ENCODE measurements around the gene DPM2.

Gene DPM2

DNA sequence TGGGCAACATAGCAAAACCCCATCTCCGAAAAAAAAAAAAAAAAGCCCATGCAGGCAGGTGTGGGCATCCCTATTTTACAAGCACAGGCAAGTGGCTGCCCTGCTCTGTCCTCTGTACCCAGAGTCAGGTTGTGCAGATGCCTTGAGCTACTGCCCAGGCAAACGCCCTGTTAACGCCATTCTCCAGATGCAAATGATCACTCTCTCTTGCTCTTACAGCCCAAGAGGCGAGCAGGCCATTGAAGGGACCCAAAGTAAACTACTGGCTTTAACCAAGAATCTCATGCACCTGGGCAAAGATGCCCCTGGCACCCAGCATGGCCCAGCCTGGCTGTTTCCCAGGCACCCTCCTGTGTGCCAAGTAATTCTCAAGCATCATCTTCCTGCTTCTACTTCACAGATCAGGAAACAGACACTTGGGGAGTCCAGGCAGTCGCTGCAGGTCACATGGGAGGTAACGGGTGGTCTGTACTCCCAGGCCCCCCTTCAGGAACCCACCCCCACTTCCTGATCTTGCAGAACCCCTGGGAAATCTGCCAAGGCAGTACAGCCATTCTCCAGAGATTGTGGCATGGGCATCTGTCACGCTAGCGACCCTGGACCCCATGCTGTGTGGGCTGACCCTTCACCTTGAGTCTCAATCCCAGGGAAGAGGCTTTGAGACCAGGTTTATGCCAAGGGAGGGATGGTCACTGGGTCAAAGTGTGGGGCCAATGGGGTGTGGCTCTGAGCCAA is 28.9 kb upstream of the DPM2 start:
- no peak overlapping the region for H3K4me3 Mint-ChIP-seq
- peaks cover 24% of the 10 kb centered on the region for H3K36me3 Mint-ChIP-seq (ENCODE audit: low read depth)
- peak overlapping the region; percentile 97 for H3K27ac Mint-ChIP-seq
- DNase-seq: no peak
- no peaks in the 10 kb centered on the region for H3K9me3 Mint-ChIP-seq
- H3K27me3 Mint-ChIP-seq: no peaks in the 10 kb centered on the region
- H3K4me1 Mint-ChIP-seq (ENCODE audit: low read depth): peaks cover 100% of the 10 kb centered on the region

GRCh38 chr9:127965953-127966352 is 28.3 kb upstream of the DPM2 start:
- no peak for DNase-seq
- Mint-ChIP-seq H3K36me3 (ENCODE audit: low read depth) (peaks cover 29% of the 10 kb centered on the region), H3K9me3 (no peaks in the 10 kb centered on the region), H3K4me1 (ENCODE audit: low read depth) (peaks cover 100% of the 10 kb centered on the region), H3K4me3 (peak overlapping the region; percentile 68), H3K27ac (peak overlapping the region; percentile 97), H3K27me3 (no peaks in the 10 kb centered on the region)

DNA sequence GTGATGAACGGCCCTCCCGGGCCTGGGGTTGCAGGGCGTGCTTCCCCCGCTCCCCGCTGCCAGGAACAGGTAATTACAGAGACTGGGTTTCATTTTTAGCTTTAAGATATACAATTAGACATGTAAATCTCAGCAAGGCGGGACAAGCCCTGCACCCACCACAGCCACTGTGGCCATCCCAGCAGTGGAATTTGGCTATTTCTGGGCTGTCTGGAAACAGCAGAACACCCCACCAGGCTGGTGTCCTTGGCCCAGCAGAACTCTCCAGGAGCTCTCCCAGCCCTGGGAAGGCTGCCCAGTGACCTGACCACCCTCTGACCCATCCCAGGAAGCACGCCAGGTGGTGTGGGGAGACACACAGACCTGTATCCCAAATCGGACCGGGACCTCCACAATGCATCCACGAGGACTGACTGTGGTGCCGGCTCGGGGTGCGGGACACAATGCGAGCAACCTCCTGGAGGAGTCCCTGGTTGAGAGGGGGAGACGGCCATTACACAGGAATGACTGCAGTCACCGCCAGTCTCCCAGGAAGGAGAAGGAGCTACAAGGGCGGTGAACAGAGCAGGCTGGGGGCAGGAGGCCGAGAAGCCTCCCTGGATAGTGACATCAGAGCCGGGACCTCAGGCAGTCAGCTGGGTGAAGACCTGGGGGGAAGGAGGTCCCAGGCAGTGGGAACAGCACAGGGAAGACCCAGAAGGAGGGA is 25.9 kb upstream of the DPM2 start:
- Mint-ChIP-seq H3K27ac (peak overlapping the region; percentile 97), H3K9me3 (no peaks in the 10 kb centered on the region), H3K27me3 (no peaks in the 10 kb centered on the region), H3K36me3 (ENCODE audit: low read depth) (peaks cover 27% of the 10 kb centered on the region), H3K4me1 (ENCODE audit: low read depth) (peaks cover 100% of the 10 kb centered on the region), H3K4me3 (peak overlapping the region; percentile 30)
- DNase-seq: no peak

DNA sequence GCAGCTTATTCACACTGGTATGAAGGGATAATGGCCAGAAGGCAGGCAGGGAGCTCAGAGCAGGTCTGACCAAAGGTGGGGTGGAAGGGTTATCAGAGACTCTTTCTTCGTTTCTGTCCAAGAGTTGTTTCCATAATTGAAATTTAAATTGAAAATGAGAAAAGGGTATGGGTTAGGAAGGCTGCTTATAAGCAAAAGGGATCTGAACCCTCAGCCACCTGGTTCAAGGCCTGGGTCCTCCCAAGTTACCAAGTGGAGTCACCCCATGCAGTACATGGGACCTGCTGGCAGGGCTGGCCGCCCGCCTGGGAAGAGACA is 25.3 kb upstream of the DPM2 start:
- no peaks in the 10 kb centered on the region for H3K9me3 Mint-ChIP-seq

DNA sequence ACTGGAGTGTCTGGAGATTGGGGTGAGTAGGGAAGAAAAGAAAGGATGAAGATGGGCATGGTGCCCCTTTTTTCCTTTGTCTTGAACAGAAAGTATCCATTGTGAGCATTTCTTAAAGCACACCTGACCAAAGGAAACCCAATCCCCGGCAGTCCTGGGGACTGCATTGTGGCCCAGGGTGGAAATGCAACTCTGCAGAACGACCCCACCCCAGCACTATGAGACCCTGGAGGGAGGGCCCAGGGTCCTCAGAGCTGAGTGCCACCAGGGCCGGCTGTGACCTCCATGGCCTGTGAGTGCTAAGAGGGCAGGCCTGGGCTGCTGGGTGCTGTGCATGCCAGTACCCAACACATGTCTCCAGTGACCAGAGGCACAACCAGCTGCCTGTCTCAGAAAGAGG is 24.6 kb upstream of the DPM2 start:
- H3K27me3 Mint-ChIP-seq: no peaks in the 10 kb centered on the region
- peaks cover 98% of the 10 kb centered on the region for H3K4me1 Mint-ChIP-seq (ENCODE audit: low read depth)
- no peak for DNase-seq
- peaks cover 26% of the 10 kb centered on the region for H3K36me3 Mint-ChIP-seq (ENCODE audit: low read depth)
- peak overlapping the region; percentile 2 for H3K4me3 Mint-ChIP-seq
- H3K9me3 Mint-ChIP-seq: no peaks in the 10 kb centered on the region
- H3K27ac Mint-ChIP-seq: peak overlapping the region; percentile 97

More for the DNA sequence above, 25.3 kb upstream of the DPM2 start:
- Mint-ChIP-seq H3K4me1 (ENCODE audit: low read depth) (peaks cover 98% of the 10 kb centered on the region), H3K27ac (peak overlapping the region; percentile 97), H3K36me3 (ENCODE audit: low read depth) (peaks cover 26% of the 10 kb centered on the region), H3K4me3 (peak overlapping the region; percentile 30), H3K27me3 (no peaks in the 10 kb centered on the region)
- DNase-seq: no peak

DNA sequence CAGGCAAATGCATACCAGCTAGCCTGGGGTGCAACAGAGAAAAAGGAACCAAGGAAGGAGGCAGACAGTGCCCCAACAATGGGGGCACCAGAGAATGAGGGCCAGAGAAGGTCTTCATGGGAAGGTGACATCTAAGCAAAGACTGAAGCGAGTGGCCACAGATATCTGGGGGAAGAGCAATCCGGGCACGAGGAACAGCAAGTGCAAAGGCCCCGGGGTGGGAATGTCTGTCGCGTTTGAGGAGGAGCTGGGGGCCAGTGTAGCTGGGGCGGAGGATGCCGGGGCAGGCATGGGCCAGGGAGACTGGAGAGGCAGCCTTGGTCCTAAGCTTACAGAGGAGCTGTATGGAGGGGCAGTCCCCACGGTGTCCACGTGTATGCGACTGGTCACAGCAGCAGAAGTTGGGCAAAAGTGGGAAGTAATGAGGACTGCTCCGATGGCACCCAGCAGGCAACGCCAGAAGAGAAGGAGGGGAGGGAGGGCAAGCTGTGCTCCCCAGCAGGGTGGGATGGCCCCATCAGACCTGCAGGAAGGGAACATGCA is 24.0 kb upstream of the DPM2 start:
- Mint-ChIP-seq H3K9me3 (no peaks in the 10 kb centered on the region), H3K27me3 (no peaks in the 10 kb centered on the region), H3K4me3 (no peak overlapping the region), H3K27ac (peak overlapping the region; percentile 97), H3K4me1 (ENCODE audit: low read depth) (peaks cover 98% of the 10 kb centered on the region), H3K36me3 (ENCODE audit: low read depth) (peaks cover 26% of the 10 kb centered on the region)
- DNase-seq: no peak

DNA sequence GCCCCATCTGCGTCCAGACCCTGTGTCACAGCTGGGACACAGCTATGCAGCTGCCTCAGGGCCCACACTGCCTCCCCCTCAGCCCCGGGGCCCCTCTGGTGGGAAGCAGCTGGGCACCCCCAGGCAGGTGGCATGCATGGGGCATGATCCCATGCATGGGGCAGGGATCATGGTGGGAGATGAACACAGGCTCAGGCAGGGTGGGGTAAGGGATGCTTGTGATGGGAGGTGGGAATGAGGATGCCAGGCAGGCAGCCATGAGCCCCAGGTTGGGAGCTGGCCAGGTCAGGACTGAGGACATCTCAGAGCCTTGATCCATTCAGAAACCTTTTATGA is 23.5 kb upstream of the DPM2 start:
- Mint-ChIP-seq H3K36me3 (ENCODE audit: low read depth) (peaks cover 26% of the 10 kb centered on the region), H3K27ac (peak overlapping the region; percentile 97), H3K9me3 (no peaks in the 10 kb centered on the region), H3K4me3 (no peak overlapping the region), H3K27me3 (no peaks in the 10 kb centered on the region), H3K4me1 (ENCODE audit: low read depth) (peaks cover 95% of the 10 kb centered on the region)
- DNase-seq: no peak

GRCh38 chr9:127960410-127961154 is 22.9 kb upstream of the DPM2 start:
- peak overlapping the region; percentile 97 for H3K27ac Mint-ChIP-seq
- peaks cover 26% of the 10 kb centered on the region for H3K36me3 Mint-ChIP-seq (ENCODE audit: low read depth)
- peak overlapping the region; percentile 24 for H3K4me3 Mint-ChIP-seq
- peaks cover 95% of the 10 kb centered on the region for H3K4me1 Mint-ChIP-seq (ENCODE audit: low read depth)
- H3K27me3 Mint-ChIP-seq: no peaks in the 10 kb centered on the region
- no peak for DNase-seq
- no peaks in the 10 kb centered on the region for H3K9me3 Mint-ChIP-seq

DNA sequence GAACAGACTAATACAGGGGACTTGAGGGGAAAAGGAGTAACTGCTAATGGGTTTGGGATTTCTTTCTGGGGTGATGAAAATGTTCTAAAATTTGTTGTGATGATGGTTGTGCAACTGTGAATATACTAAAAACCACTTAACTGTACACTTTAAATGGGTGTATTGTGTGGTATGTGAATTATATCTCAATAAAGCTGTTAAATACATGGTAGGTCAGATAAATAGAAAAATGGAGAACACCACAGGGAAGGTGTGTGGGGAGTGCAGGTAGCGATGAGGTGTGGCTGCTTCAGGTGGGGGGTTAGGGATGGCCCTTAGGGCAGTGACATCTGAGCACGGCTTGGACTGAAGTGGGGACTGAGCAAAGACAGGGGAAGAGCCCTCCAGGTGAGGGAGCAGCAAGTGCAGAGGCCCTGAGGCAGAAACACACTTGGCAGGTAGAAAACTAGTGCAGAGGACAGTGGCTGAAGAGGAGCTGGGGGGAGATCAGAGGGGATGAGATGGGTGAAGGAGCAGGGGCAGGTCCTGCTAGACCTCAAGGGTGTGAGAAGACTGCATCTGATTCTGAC is 22.3 kb upstream of the DPM2 start:
- no peak for DNase-seq
- Mint-ChIP-seq H3K9me3 (no peaks in the 10 kb centered on the region), H3K27me3 (no peaks in the 10 kb centered on the region), H3K36me3 (ENCODE audit: low read depth) (peaks cover 24% of the 10 kb centered on the region), H3K4me3 (peak overlapping the region; percentile 24), H3K4me1 (ENCODE audit: low read depth) (peaks cover 95% of the 10 kb centered on the region), H3K27ac (peak overlapping the region; percentile 97)

DNA sequence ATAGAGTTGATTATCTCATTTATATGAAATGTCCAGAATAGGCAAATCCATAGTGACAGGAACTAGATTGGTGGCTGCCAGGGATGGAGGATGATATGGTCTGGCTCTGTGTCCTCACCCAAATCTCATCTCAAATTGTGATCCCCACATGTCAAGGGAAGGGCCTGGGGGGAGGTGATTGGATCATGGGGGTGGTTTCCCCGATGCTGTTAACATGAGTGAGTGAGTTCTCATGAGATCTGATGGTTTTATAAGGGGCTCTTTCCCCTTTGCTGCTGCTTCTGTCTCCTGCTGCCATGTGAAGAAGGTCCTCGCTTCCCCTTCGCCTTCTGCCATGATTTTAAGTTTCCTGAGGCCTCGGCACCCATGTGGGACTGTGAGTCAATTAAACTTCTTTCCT is 21.7 kb upstream of the DPM2 start:
- H3K4me3 Mint-ChIP-seq: peak overlapping the region; percentile 9
- H3K27ac Mint-ChIP-seq: peak overlapping the region; percentile 97
- H3K4me1 Mint-ChIP-seq (ENCODE audit: low read depth): peaks cover 95% of the 10 kb centered on the region
- no peaks in the 10 kb centered on the region for H3K27me3 Mint-ChIP-seq
- peaks cover 24% of the 10 kb centered on the region for H3K36me3 Mint-ChIP-seq (ENCODE audit: low read depth)
- no peak for DNase-seq
- H3K9me3 Mint-ChIP-seq: no peaks in the 10 kb centered on the region

- no peak overlapping the region for H3K4me3 Mint-ChIP-seq
- no peaks in the 10 kb centered on the region for H3K9me3 Mint-ChIP-seq
- H3K27me3 Mint-ChIP-seq: no peaks in the 10 kb centered on the region
- H3K27ac Mint-ChIP-seq: peak overlapping the region; percentile 97
- peaks cover 23% of the 10 kb centered on the region for H3K36me3 Mint-ChIP-seq (ENCODE audit: low read depth)
- no peak for DNase-seq
- peaks cover 95% of the 10 kb centered on the region for H3K4me1 Mint-ChIP-seq (ENCODE audit: low read depth)
These were observed 21.1 kb upstream of the DPM2 start for GRCh38 chr9:127958728-127959127.

- Mint-ChIP-seq H3K27ac (peak overlapping the region; percentile 96), H3K4me3 (peak overlapping the region; percentile 27), H3K36me3 (ENCODE audit: low read depth) (peaks cover 25% of the 10 kb centered on the region), H3K9me3 (no peaks in the 10 kb centered on the region), H3K27me3 (no peaks in the 10 kb centered on the region), H3K4me1 (ENCODE audit: low read depth) (peaks cover 92% of the 10 kb centered on the region)
- peak; percentile 84 for DNase-seq
These were observed 17.8 kb upstream of the DPM2 start for GRCh38 chr9:127955294-127956015.

DNA sequence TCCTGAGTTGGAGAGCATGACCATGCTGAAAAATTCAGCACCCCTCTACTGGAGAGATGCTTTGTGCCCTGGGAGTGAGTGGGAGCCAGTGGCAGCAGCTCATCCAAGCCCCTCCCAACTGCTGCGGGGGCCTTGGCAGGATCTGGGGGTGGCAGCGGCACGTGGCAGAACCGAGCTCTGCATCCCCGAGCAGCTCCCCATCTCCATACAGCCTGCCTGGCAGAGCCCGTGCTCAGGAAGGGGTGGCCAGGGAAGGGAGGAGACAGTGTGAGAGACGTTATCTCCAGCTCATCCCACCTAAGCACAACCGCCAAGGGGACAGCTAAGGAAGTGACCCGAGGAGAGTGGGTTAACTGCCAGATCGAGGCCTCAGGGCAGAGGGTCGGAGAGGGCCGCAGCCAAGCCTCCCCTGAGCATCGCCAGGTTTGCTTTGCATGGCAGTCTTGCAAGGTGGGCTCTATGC is 17.2 kb upstream of the DPM2 start:
- DNase-seq: no peak
- Mint-ChIP-seq H3K4me3 (peak overlapping the region; percentile 27), H3K36me3 (ENCODE audit: low read depth) (peaks cover 29% of the 10 kb centered on the region), H3K9me3 (no peaks in the 10 kb centered on the region), H3K4me1 (ENCODE audit: low read depth) (peaks cover 92% of the 10 kb centered on the region), H3K27me3 (no peaks in the 10 kb centered on the region), H3K27ac (peak overlapping the region; percentile 96)

Data from activated T-cell treated with anti-CD3 and anti-CD28 coated beads, Interleukin-2, amount 50 U/mL, for 24 hours (primary cell).